NT2/D1 (cell line): ENCODE measurements around the gene CDK19.

ENCODE experiments used
- SUZ12 ChIP-seq: IDR thresholded peaks from 2 replicates; pipeline ENCODE4 v1.6.1; 2011; ENCODE audit not compliant: insufficient read length, insufficient read depth; ENCODE audit errors: extremely low read depth
- YY1 ChIP-seq: IDR thresholded peaks from 2 replicates; pipeline ENCODE4 v1.6.1; 2011; ENCODE audit not compliant: insufficient read length, insufficient read depth
- ZNF274 ChIP-seq: IDR thresholded peaks from 2 replicates; pipeline ENCODE4 v1.6.1; 2011; ENCODE audit warnings: mild to moderate bottlenecking, low read depth, low read length

GRCh38 chr6:110828396-110828795 is 13.1 kb upstream of the CDK19 start:
- TF ChIP-seq ZNF274 (no peak), YY1 (no peak), SUZ12 (no peak)
